ENCODE measurements around the gene ROBO4. TPM values are rescaled to one million over a fixed set of nuclear protein-coding genes. Genes with fewer than 3 reads are reported as not detected.

Gene ROBO4
- total and polyA plus RNA-seq, 2 of the 13 experiments (the other 11 are each of a cell fraction or from before 2014, with no cell fraction given), result 0.07 to 1.1 TPM

GRCh38 chr11:124865902-124866851 is 31.5 kb downstream of the ROBO4 start (continued):
- TF ChIP-seq HOXA9 (CRISPR knock-in tag; IDR thresholded peaks at IDR 0.05; ENCODE audit: borderline replicate concordance) (0 out of 2 replicates have a peak, but pooled peaks have one; percentile 61), AKAP8 (CRISPR knock-in tag; IDR thresholded peaks at IDR 0.05) (no peak), ZNF337 (CRISPR knock-in tag; IDR thresholded peaks at IDR 0.05; ENCODE audit: borderline replicate concordance, low read depth) (no peak), RARG (CRISPR knock-in tag; IDR thresholded peaks at IDR 0.05; ENCODE audit: low read depth) (no peak), ZNF343 (CRISPR knock-in tag; IDR thresholded peaks at IDR 0.05) (peak; percentile 78; the same call in 1 of the 2 replicates), ZNF800 (CRISPR knock-in tag; IDR thresholded peaks at IDR 0.05) (no peak), ZNF431 (CRISPR knock-in tag; IDR thresholded peaks at IDR 0.05; ENCODE audit: borderline replicate concordance, low read depth) (0 out of 2 replicates have a peak, but pooled peaks have one; percentile 32), ZNF232 (CRISPR knock-in tag; IDR thresholded peaks at IDR 0.05; ENCODE audit: borderline replicate concordance) (no peak), ZNF207 (IDR thresholded peaks at IDR 0.05; ENCODE audit: borderline replicate concordance) (no peak), ZNF256 (CRISPR knock-in tag; conservative IDR thresholded peaks at IDR 0.05) (no peak), TMF1 (CRISPR knock-in tag; IDR thresholded peaks at IDR 0.05; ENCODE audit: low read depth) (no peak), SALL1 (CRISPR knock-in tag; IDR thresholded peaks at IDR 0.05) (peak; percentile 56; the same call in 1 of the 2 replicates), ARID4A (CRISPR knock-in tag; IDR thresholded peaks at IDR 0.05; ENCODE audit: borderline replicate concordance) (0 out of 2 replicates have a peak, but pooled peaks have one; percentile 32), HNF4G (IDR thresholded peaks at IDR 0.05; ENCODE audit: borderline replicate concordance, low read depth, low read length) (no peak), HNF4G (CRISPR knock-in tag; IDR thresholded peaks at IDR 0.05; ENCODE audit: borderline replicate concordance, low read depth) (no peak), LCORL (IDR thresholded peaks at IDR 0.05) (no peak), LCORL (CRISPR knock-in tag; IDR thresholded peaks at IDR 0.05) (no peak), NFKB2 (CRISPR knock-in tag; IDR thresholded peaks at IDR 0.05; ENCODE audit: borderline replicate concordance) (peak; percentile 48; the same call in 1 of the 2 replicates), TOPORS (CRISPR knock-in tag; IDR thresholded peaks at IDR 0.05) (no peak), RAD21 (CRISPR knock-in tag; IDR thresholded peaks at IDR 0.05) (peak; percentile 50; the same call in 1 of the 2 replicates), ZNF691 (CRISPR knock-in tag; IDR thresholded peaks at IDR 0.05; ENCODE audit: borderline replicate concordance, low read depth) (peak; percentile 43; the same call in 1 of the 2 replicates), JUNB (CRISPR knock-in tag; IDR thresholded peaks at IDR 0.05; ENCODE audit: borderline replicate concordance) (no peak), EZH2 (conservative IDR thresholded peaks at IDR 0.05; ENCODE audit: low read depth, low read length) (peak; percentile 58; the same call in 1 of the 2 replicates)

All from HepG2 (cell line).